GM10266 (cell line): ENCODE data around the gene NYAP1.
A peak's percentile ranks its signal among the peaks of the same experiment; 100 is the strongest.
"Not testable (repeated sequence)": the region's sequence is repeated elsewhere in the genome, so short reads cannot be mapped to it uniquely, and the experiment has no call there.

Experiments used
- DNase-seq: peaks from one replicate; pipeline ENCODE4 v3.0.0; 2012; ENCODE audit errors: extremely low spot score
- CTCF ChIP-seq: IDR thresholded peaks from 2 replicates; pipeline ENCODE4 v1.5.1; 2012; ENCODE audit warnings: mild to moderate bottlenecking, low read depth; ENCODE audit not compliant: control insufficient read depth, insufficient read depth; ENCODE audit errors: missing control alignments

Gene NYAP1

GRCh38 chr7:100493476-100494264 is 9.9 kb downstream of the NYAP1 start:
- peak; percentile 47 for TF ChIP-seq CTCF
- peak; percentile 68 for DNase-seq

- no peak for DNase-seq
- no peak for TF ChIP-seq CTCF
Observed at GRCh38 chr7:100496509-100496908, 12.8 kb downstream of the NYAP1 start.

GRCh38 chr7:100500743-100501142 is 17.0 kb downstream of the NYAP1 start:
- not testable (repeated sequence) for DNase-seq

GRCh38 chr7:100504031-100504430 is 20.3 kb downstream of the NYAP1 start:
- not testable (repeated sequence) for DNase-seq

GRCh38 chr7:100504887-100505611 is 21.3 kb downstream of the NYAP1 start:
- DNase-seq = no peak
- TF ChIP-seq CTCF = no peak

GRCh38 chr7:100506356-100506923 is 22.7 kb downstream of the NYAP1 start:
- no peak for TF ChIP-seq CTCF
- no peak for DNase-seq

- TF ChIP-seq CTCF = no peak
- no peak for DNase-seq
Observed at GRCh38 chr7:100509231-100509630, 25.5 kb downstream of the NYAP1 start.
